ENCODE measurements around the gene CD3E.
A peak's percentile ranks its signal among the peaks of the same experiment; 100 is the strongest.

Gene CD3E

DNA sequence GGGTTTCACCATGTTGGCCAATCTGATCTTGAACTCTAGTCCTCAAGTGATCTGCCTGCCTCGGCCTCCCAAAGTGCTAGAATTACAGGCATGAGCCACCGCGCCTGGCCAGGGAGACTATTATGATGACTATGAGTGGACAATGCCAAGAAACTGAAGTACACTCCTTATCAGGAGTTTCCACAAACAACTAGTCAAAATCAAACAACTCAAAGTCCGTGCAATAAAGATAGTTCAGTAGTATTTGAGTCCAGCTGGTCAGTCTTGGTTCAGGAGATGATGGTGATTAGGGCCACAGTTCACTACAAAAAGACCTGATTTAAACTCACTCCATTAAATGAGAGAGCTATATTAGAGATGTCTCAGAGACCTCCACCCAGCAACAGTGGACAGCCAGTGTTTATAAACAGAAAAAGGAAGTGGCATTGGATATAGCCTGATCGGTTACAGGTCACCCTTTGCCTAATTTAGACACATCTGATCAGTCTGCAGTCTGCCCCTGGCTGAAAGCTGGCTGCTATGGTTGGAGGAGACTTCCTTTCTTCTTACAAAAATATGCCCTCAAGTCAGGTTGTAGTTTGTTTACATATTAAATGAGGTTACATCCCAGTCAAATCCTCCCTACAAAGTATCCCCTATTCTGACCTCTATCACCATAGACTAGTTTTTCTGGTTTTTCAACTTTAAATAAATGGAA lies 17.0 kb downstream of the CD3E start:
- DNase-seq (ENCODE audit: extremely low read depth in 1 of 2, low read depth in 1 of 2): no peak

DNA sequence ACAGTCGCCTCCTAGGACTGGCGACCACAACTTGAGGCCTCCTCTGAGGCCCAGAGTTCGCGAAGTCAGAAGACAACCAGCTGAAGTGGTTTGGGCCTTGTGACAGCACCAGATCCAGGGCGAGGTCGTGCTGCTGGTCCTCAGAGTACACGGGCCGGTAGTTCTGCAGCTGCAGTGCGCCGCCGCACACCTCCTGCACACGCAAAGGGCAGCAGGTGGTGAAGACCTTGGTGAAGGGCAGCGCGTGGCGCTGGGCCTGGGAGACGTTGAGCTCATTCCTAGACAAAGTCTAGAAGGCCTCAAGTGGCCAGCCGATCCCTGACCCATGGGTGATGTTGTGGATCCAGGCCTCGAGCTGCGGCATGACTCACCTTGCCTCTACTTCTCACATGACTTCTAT lies 18.2 kb downstream of the CD3E start:
- DNase-seq (ENCODE audit: extremely low read depth in 1 of 2, low read depth in 1 of 2): no peak

DNA sequence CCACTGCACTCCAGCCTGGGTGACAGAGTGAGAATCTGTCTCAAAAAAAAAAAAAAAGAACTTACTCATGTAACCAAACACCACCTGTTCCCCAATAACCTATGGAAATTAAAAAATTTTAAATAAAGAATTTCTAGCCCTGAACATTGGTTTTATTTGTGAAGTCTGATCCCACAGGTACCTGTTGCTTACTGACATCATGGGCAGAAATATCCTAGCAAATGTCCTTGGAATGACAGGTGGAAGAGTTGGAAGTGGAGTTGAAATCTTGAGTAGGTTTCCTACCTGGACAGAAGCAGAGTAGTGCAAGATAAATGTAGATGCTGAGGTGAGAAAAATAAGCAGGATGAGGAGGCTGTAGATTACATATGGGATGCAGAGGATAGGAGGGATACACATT lies 20.8 kb downstream of the CD3E start:
- no peak for DNase-seq (ENCODE audit: extremely low read depth in 1 of 2, low read depth in 1 of 2)

DNA sequence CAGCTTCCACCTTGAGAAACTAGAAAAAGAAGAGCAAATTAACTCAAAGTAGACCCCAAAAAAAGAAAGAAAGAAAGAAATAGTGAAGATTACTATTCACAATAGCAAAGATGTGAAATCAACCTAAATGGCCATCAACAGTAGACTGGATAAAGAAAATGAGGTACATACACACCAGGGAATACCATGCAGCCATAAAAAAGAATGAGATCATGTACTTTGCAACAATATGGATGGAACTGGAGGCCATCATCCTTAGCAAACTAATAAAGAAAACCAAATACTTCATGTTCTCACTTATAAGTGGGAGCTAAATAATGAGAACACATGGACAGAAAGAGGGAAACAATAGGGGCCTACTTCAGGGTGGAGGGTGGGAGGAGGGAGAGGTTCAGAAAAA lies 24.2 kb downstream of the CD3E start:
- DNase-seq (ENCODE audit: extremely low read depth in 1 of 2, low read depth in 1 of 2): no peak

DNA sequence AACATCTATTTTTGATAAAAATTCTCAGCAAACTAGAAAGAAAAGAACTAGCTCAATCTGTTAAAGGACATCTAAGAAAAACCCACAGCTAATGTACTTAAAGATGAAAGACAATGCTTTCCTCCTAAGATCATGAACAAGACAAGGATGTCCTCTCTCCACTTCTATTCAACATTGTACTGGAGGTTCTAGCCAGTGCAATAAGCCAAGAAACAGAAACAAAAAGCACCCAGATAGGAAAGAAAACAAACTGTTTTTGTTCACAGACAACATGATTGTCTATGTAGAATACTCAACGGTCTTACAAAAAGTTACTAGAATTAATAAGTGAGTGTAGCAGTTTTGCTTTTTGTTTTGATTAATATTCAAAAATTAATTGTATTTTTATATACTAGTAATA lies 30.2 kb downstream of the CD3E start:
- no peak for DNase-seq (ENCODE audit: extremely low read depth in 1 of 2, low read depth in 1 of 2)

DNA sequence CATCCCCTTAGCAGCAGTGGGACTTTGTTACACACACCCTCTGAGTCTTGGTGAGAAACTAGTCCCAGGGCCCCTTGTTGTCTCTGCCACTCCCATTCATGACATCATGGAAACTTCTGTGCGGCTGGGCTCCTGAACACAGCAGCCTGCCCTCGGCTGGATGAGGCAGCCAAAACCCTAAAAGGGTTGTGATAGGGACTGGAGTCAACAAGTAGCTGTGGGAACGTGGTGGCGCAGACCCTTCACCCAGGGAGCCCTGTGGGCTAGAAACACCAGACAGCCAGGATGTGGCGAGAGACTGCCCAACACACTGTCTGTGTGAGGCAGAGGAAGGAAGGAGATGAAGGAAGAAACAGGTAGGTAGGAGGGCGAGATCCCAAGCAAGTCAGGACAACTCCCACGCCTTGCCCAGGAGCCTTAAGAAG lies 34.1 kb downstream of the CD3E start:
- peak; percentile 72 to 92 for DNase-seq (ENCODE audit: extremely low read depth in 1 of 2, low read depth in 1 of 2)

DNA sequence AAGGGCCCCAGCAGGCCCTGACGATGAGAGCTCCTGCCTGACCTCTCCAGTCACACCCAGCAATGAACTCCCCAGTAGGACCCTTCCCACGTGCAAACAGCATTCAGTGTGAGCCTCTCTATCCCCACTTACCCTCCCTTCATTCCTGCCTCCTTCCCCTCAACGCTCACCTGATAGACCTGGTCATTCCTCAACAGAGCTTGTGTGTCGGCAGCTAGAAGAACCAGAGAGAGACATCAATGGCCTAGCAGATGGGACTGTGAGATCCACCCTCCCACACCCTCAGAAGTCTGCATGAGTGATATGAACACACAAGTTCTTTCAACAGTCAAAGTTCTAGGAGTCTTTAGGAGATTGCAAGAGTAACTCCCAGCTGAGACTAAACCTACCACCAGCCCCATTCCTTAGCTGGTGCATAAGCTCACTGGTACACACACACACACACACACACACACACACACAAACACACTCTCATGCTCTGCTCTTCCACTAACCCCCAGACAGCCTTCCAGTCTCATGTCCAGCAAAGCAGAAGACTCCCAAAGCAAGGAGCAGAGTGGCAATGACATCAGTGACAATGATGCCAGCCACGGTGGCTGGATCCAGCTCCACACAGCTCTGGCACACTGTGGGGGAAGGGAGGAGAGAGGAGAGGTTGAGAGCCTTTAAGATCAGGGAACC lies 34.9 kb downstream of the CD3E start:
- no peak for DNase-seq (ENCODE audit: extremely low read depth in 1 of 2, low read depth in 1 of 2)

DNA sequence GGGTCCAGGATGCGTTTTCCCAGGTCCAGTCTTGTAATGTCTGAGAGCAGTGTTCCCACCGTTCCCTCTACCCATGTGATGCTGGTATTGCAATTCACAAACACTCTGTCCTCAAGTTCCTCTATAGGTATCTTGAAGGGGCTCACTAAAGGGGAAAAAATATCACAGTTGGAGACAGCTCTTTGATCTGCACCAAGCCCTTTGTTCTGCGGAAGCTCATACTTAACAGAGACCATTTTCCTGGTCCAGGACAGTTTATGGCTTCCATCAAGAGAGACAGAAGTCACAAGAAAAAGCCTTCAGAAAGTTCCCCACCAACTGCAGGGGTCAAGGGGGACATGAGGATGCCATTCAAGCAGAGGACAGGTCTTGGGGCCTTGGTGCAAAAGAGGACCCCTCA lies 35.9 kb downstream of the CD3E start:
- no peak for DNase-seq (ENCODE audit: extremely low read depth in 1 of 2, low read depth in 1 of 2)

DNA sequence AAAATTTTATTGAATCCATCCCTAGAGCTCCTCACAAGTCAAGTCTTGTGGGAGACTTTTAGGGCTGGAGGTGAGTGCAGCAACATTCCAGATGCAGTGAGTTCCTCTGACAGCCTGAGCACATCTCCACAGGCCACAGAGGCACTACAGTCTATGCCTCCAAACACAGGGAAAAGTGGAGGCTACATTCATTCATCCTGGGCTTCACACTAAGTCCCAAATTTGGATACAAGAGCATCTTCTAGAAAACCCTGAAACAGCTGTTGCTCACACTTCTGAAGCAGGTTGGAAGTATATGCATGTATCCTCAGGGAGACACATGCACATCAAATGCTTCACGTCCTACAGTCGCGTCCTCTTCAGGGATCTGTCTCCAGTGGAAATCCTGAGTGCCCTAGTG lies 36.7 kb downstream of the CD3E start:
- no peak for DNase-seq (ENCODE audit: extremely low read depth in 1 of 2, low read depth in 1 of 2)

DNA sequence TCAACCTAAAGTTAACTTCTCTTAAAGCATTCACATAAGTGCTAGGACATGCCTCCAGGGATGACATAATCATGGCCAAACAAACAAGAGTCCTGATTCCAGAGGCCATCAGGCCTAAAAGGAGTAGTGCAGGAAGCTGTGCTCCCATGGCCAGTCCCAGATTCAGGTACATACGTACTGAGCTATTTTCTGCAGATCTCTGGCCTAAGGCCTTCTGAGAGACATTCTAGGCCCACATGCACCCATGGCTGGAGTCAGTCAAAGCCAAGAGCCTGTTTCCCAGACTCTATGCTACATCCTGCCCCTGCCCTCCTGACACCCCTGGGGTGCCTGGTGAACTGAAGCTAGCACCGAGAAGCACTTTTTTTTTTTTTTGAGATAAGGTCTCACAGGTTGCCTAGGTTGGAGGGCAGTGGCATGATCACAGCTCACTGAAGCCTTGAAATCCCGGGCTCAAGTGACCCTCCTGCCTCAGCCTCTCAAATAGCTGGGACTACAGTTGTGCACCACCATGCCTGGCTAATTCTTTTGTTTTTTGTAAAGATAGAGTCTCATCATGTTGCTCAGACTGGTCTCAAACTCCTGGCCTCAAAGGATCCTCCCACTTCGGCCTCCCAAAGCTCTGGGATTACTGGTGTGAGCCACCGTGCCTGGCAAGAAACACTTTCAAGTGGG lies 37.4 kb downstream of the CD3E start:
- DNase-seq (ENCODE audit: extremely low read depth in 1 of 2, low read depth in 1 of 2): no peak

DNA sequence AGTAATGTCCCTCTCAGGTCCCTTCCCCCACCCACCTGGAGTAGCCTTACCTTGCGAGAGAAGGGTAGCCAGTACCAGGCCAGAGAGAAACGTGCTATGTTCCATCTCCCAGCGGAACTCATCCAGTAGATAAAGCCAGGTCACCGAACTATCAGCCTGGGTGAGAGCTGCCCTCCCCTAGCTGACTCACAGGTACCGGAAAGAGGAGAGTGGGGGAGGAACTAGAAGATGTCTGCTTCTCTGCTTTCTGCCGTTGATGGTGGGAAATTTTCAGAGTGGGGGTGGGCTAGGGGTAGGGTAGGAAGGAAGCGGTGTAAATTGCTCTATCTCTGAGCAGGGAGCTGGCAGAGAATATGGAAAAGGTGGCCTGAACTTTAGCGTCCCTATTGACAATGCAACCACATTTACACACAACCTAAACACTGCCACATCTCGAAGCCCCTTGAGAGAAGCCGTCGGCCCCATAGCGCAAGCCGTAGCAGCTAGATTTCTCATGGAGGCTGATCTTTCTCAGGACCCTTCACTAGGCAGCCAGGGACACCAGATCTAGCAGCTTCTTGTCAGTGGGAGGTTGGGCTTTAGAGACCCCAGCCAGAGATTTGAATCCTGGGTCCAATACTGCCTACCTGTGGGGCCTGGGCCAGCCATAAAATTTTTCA lies 38.1 kb downstream of the CD3E start, which contains the start of gene CD3D:
TSS of gene CD3D (minus strand) at position 203 of the 659 bp plus-strand sequence. CDS start at position 105, 98 bp downstream.
- DNase-seq (ENCODE audit: extremely low read depth in 1 of 2, low read depth in 1 of 2): peak in 1 of 2 donors; percentile 73

DNA sequence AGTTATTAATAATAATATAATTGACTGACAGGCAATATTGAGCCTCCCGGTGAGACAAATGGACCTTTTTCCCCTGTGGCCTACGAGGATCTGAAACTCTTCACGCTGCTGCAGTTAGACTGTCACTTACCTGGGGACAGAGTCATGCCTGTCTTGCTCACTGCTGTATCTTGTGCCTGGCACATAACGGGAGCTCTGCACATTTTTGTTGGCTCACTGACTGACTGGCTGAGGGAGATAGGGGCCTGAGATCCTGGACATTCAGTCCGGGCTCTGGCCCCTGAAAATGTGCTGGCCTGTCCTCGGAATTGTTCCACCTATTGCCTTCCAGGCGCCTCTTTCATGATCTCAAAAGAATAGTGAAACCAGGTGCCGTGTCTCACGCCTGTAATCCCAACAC lies 38.7 kb downstream of the CD3E start:
- DNase-seq (ENCODE audit: extremely low read depth in 1 of 2, low read depth in 1 of 2): no peak

DNA sequence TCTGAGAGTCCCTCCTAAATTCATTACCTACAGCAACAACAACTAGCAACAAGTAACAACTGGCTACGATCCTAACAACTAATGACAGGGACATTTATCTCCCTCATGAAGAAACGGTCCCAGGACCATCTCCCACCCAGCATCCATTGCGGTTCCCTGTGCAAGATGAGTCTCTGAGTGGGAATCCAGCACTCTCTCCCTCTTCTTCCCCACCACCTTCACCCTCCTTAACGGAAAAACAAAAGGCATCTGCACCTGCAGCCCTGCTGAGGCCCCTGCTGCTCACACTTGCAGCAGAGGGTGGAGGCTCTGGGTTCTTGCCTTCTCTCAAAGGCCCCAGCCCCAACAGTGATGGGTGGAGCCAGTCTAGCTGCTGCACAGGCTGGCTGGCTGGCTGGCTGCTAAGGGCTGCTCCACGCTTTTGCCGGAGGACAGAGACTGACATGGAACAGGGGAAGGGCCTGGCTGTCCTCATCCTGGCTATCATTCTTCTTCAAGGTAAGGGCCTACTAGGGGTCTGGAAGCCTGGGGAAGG lies 39.5 kb downstream of the CD3E start, which contains the start of gene CD3G:
TSS of gene CD3G (plus strand) at position 364 of the 535 bp plus-strand sequence. CDS start at position 444, 80 bp downstream.
- DNase-seq (ENCODE audit: extremely low read depth in 1 of 2, low read depth in 1 of 2): peak; percentile 53 to 71

DNA sequence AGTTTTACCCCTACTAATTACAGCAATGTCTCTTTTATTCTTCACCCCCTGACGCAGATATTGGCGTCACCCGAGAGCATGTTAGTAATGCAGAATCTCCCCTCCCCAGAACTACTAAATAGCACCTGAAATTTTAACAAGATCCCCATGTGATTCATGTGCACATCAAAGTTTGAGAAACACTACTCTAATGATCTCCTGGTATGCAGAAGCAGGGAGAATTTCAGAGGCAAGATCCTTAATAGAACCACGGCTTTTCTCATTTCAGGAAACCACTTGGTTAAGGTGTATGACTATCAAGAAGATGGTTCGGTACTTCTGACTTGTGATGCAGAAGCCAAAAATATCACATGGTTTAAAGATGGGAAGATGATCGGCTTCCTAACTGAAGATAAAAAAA lies 44.9 kb downstream of the CD3E start:
- DNase-seq (ENCODE audit: extremely low read depth in 1 of 2, low read depth in 1 of 2): no peak

DNA sequence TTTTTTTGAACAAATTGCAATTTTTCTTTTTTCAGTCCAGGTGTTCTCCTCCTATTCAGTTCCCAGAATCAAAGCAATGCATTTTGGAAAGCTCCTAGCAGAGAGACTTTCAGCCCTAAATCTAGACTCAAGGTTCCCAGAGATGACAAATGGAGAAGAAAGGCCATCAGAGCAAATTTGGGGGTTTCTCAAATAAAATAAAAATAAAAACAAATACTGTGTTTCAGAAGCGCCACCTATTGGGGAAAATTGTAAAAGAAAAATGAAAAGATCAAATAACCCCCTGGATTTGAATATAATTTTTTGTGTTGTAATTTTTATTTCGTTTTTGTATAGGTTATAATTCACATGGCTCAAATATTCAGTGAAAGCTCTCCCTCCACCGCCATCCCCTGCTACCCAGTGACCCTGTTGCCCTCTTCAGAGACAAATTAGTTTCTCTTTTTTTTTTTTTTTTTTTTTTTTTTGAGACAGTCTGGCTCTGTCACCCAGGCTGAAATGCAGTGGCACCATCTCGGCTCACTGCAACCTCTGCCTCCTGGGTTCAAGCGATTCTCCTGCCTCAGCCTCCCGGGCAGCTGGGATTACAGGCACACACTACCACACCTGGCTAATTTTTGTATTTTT lies 48.7 kb downstream of the CD3E start:
- no peak for DNase-seq (ENCODE audit: extremely low read depth in 1 of 2, low read depth in 1 of 2)

DNA sequence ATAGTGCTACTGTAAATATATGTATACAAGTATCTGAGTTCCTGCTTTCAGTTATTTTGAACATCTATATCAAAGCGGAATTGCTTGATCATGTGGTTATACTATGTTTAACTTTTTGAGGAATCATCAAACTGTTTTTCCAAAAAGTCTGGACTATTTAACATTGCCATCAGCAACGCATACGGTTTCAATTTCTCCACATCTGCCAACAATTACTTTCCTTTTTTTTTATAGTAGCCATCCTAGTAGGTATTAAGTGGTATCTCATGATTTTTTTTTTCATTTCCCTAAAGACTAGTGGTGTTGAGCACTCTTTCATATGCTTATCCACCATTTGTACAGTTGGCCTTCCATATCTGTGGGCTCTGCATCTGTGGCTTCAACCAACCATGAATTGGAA lies 53.5 kb downstream of the CD3E start:
- DNase-seq (ENCODE audit: extremely low read depth in 1 of 2, low read depth in 1 of 2): no peak

DNA sequence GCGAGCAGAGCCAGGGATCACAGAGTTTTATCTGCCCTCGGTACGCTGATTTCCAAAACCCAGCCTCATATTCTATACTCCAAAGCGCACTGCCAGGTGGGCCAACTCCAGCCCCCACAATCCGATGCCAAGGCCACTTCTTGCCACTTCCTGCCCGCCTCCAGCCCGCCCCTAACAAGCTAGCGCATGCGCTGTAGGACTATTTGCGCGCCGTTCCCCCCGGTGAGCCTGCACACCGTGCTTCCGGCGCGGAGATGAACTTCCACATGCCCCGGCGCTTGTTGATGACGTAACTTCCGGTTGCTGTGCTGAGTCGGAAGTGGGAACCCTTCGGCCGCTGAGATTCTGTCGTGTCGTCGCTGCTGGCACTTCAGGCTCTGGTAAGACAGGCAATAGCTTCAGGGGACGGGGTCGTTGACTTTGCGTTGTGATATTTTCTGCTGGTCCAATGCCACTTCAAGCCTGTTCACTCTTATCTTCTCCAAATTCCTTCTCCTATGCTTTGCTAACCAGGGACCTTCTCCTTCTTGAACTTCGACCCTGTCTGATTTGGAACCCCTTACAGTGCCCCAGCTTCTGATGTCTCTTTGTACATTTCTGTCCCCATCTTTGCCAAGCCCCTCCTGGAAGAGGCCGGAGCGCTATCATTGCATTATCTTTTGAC lies 54.9 kb downstream of the CD3E start, which contains the start of gene UBE4A:
TSS of gene UBE4A (plus strand) at position 306 of the 664 bp plus-strand sequence. CDS start 5,481 bp downstream, outside the sequence.
- peak; percentile 94 to 98 for DNase-seq (ENCODE audit: extremely low read depth in 1 of 2, low read depth in 1 of 2)

DNA sequence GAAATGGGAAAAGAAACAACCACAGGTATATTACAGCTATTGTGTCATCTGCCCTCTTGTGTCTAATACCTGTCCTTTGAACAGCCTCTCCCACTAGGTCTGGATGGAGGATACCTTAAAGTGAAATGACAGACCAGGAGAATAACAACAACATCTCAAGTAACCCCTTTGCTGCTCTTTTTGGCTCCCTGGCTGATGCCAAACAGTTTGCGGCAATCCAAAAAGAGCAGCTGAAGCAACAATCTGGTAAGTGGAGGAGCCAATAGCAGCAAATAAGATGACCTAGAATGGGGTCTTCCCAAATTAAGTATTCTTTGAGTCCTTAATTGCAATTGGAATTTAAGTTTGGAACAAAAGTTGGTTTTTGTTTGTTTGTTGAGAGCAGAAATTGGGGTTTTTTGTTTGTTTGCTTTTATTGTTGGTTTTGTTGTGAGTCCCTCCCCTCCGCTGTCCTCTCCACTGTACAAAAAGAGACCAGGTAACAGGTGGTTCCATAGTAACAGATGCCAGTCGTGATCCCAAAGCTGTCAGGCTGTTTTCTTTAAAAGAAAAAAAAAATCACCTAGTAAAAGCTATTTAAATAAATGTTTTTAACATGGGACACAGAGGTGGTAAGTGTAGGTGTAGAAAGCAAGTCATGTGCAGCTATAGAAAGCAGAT lies 60.6 kb downstream of the CD3E start:
- no peak for DNase-seq (ENCODE audit: extremely low read depth in 1 of 2, low read depth in 1 of 2)

Data from stimulated activated CD8-positive, alpha-beta memory T cell treated with anti-CD3 and anti-CD28 coated beads, Interleukin-7, amount 100 ng/mL, for 48 hours (primary cell).